Measurements from ENCODE around the gene ACADM.
A peak's percentile ranks its signal among the peaks of the same experiment; 100 is the strongest.
"Not testable (repeated sequence)": the region's sequence is repeated elsewhere in the genome, so short reads cannot be mapped to it uniquely, and the experiment has no call there.

Gene ACADM

DNA sequence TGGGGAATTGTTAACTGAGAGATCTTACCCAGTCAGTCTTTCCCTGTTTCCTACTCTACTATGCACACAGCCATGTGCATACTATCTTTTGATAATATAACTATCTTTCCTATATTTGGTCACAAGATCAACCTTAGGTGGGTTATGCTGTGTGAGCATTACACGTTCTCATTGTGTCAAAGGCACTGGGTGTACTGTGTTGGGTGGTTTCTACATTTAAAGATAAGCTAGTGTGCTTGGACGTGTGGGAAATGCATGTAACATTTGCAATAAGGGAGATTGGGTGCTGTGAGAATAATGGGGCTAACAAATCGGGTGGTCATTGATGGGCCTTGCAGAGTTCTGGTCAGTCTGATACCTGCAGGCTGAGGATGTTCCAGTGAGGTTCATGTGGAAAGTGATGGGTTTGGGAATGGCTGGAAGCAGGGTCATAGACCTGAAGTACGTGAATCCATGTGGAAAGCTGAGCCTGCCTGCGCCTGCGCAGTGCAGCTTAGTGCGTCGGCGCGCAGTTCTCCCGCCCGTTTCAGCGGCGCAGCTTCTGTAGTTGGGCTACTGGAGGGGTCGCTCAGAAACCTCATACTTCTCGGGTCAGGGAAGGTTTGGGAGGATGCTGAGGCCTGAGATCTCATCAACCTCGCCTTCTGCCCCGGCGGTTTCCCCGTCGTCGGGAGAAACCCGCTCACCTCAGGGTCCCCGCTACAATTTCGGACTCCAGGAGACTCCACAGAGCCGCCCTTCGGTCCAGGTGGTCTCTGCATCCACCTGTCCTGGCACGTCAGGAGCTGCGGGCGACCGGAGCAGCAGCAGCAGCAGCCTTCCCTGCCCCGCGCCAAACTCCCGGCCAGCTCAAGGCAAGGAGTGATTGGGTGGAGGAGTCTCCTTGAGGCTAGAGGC is 72.1 kb downstream of the ACADM start, which contains the start of gene MSH4:
MSH4 (plus strand) TSS at position 507 of the 897 bp plus-strand sequence; CDS start at position 611, 104 bp downstream.
- DNase-seq, result peak; percentile 71 to 72

DNA sequence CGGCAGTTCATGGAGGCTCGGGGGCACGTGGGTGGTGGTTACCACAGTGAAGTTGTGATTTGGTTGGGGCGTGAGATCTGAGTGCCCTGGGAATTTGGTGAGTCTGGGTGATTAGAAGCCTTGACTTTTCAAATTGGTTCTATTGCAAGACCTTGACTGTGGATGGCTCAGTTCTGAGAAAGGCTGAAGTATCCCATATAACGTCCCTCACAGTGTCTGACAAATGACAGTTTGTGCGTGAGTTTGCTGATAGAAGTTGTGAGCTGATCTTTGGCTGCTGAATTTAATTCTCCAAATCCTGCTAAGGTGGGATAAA is 72.7 kb downstream of the ACADM start:
- DNase-seq, result no peak

DNA sequence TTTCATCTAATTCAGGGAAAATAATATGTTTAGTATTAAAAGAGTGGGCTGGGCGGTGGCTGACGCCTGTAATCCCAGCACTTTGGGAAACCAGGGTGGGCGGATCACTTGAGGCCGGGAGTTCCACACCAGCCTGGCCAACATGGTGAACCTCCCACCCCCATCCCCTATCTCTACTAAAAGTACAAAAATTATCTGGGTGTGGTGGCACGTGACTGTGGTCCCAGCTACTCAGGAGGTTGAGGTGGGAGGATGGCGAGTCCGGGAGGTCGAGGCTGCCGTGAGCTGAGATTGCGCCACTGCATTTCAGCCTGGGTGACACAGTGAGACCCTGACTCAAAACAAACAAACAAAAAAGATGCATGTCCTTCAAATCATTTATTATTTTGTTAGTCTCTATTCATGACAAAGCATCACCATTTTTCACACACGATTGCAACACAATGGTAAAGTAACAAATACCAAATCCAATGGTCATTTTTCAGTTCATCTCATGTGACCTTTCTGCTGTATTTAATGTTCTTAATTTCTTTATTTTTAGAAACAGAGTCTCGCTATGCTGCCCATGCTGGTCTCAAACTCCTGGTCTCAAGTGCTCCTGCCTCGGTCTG is 73.2 kb downstream of the ACADM start:
- DNase-seq, result peak; percentile 33 to 36

DNA sequence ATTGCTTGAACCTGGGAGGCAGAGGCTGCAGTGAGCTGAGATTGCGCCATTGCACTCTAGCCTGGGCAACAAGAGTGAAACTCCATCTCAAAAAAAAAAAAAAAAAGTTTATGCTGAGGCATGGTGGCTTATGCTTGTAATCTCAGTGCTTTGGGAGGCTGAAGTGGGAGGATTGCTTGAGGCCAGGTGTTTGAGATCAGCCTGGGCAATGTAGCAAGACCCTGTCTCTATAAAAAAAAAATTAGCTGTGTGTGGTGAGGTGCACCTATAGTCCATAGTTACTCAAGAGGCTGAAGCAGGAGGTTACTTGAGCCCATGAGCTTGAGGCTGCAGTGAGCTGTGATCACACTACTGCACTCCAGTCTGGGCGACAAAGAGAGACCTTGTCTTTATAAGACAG is 77.0 kb downstream of the ACADM start:
- not testable (repeated sequence) for DNase-seq

DNA sequence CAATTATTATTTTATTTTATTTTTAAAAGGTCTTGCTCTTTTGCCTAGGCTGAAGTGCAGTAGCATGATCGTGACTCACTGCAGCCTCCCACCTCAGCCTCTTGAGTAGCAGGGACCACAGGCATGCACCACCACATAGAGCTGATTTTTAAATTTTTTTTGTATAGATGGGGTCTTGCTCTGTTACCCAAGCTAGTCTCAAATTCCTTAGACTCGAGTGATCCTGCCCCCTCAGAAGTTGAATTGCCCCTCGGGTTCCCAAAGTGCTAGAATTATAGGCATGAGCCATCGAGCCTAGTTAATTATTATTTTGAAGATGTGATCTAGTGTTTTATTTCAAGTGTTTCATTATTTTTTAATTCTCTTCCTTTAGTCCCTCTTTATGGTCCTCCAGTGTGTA is 84.4 kb downstream of the ACADM start:
- no peak for DNase-seq

DNA sequence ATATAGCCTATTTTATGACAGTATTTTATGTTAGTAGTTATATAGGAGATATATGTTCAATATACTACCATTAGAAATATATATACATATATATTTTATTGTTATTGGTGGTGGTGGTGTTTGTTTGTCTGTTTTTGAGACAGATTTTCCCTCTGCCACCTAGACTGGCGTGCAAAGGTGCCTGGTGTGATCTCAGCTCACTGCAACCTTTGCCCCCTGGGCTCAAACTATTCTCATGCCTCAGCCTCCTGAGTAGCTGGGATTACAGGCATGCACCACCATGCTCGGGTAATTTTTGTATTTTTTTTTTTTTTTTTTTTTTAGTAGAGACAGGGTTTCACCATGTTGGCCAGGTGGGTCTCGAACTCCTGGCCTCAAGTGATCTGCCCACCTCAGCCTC is 85.6 kb downstream of the ACADM start:
- not testable (repeated sequence) for DNase-seq

DNA sequence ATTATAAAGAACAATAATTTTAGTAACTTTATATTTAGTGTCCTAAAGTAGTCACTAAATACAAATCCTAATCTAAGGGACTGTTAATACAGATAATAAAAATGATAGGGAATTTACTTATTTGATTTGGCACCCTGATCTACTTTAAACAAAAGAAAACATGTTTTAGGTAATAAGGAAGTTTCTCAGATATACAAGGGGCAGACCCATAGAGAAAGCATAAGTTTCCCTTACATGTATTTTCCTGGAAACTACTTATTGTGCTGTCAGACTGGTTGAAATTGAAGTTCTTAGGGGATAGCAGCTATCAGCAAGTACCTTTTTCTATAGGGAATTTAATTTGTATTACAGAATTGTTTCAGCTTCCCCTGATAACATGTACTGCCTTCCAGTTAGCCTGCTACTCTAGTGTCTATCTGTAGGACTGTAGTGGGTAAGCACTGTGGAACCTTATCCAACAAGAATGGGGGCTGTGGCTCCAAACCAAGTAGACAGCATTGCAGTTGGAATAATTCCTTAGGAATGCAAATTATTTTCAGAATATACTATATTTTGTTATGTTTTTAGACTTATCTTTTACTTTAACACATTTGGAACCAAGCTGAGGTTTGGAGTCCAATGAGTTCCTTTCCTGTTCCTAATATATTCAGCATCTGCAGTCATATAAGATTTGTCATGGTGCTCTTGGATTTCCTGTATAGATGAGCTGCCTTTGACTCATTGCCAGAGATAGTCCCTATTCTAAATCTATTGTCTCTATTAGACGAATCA is 86.9 kb downstream of the ACADM start:
- no peak for DNase-seq

DNA sequence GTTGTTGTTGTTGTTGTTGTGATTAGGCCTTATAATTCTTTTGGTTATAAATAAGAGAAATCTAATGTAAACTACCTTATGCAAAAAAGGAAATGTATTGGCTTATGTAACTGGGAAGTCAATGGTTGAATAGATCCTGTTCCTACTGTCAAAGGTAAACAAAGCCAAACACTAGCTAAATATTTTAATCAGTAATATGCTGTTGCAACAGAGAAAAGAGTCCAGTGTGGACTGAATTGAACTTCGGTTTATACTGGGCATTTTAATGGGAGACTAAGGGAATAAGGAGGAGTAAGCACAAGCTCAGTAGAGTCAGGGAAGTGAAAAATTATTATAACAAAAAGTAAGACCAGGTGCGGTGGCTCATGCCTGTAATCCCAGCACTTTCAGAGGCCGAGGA is 87.6 kb downstream of the ACADM start:
- no peak for DNase-seq
